ENCODE measurements around the gene RABGAP1L.

RABGAP1L gene

DNA sequence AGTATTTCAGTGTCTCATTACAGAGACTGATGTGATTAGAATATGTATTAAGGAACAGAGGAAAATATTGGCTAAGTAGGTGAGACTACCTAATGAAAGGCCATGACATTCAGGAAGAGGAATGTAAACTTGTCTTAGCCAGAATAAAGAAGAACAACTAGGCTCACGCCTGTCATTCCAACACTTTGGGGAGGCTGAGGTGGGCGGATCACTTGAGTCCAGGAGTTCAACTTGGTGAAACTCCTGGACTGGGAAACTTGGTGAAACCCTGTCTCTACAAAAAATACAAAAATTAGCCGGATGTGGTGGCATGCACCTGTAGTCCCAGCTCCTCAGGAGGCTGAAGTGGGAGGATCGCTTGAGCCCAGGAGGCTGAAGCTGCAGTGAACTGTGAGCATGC, 825.6 kb downstream of the RABGAP1L start:
- DNase-seq: no peak

- DNase-seq: no peak
Observed at GRCh38 chr1:174988539-174988938, 829.2 kb downstream of the RABGAP1L start.

DNA sequence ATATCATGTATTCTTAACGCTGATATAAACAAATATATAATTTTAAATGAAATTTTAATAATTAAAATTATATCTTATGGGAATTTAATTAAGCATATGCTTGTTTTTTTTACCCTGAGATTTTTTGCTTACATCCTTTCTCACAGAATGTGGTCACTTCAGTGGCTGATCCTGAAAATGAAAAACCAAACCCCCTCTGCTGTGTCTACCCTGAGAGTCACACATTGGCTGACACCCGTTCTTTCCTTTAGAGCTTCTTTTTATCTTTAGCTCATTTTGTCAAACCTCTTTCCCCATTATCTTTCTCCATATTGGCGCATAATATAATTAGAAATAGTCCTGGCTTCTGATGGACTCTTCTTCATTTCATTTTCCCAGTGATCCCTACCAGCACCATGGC, 829.7 kb downstream of the RABGAP1L start:
- no peak for DNase-seq

GRCh38 chr1:174989536-174990220, 830.4 kb downstream of the RABGAP1L start:
- no peak for DNase-seq

GRCh38 chr1:174990382-174990999, 831.2 kb downstream of the RABGAP1L start:
- DNase-seq: peak; percentile 67

DNA sequence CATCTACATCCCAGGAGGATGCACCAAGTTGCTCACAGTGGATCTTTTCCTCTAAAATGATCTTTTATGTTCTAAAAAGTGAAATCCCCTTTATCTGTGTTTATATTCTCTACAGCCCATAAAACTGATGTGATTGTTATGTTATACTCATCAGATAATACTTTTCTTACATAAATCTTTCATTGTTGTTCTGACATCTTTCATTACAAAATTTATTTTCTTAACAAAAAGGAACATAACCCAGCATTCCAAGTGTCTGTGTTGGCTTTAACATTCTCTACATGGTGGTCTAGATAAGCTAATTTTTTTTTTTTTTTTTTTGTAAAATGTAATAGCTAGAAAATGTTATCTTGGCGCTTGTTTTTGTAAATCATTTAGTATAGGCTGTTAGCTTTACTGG, 832.2 kb downstream of the RABGAP1L start:
- no peak for DNase-seq

DNA sequence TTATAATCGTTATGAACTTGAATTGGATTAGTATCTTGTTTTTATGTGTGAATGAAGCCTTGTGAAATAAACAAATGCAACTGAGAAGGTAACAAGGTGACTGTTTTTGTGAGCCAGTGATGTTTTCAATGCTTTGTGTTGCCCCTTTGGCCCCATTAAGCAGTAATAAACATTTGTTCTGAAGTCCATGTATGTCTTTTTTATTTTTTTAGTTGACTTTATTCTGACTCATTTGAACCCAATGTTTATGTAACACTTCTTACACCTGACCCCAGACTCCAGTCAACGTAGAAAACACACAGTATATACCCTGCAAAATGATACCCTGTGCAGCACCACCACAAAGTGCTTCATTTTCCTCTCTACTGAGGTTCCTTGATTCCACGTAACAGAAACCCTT, 835.8 kb downstream of the RABGAP1L start:
- no peak for DNase-seq

DNA sequence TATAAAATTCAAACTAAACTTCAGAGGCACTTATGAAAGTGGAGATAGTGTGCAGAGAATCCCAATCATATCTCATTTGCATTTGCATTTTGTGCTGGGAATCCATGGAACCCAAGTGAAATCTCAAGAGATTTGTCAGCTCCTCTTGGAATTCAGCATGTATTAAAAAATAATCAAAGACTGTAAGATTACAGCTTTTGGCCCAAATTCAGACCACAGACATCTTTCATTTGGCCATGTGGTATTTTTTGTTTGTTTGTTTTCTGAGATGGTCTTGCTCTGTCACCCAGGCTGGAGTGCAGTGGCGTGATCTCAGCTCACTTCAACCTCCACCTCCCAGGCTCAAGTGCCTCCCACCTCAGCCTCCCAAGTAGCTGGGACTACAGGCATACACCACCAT, 836.6 kb downstream of the RABGAP1L start:
- no peak for DNase-seq

DNA sequence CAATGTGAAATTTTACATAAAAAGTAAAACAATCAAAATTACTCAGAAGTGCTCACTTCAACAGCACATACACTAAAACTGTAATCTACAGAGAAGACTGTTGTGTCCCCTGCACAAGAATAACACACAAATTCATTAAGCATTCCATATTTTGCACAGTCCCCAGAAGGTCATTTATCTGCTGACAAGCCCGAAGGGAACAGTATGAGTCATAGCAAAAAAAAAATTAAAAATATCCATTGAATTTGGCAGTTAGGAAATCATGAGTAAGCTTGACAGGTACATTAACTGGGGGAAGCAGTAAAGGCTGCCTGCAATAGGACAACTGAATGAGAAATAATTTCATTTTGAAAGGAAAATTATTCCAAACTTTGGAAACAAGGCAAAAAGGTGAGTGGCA, 837.2 kb downstream of the RABGAP1L start:
- DNase-seq: no peak

DNA sequence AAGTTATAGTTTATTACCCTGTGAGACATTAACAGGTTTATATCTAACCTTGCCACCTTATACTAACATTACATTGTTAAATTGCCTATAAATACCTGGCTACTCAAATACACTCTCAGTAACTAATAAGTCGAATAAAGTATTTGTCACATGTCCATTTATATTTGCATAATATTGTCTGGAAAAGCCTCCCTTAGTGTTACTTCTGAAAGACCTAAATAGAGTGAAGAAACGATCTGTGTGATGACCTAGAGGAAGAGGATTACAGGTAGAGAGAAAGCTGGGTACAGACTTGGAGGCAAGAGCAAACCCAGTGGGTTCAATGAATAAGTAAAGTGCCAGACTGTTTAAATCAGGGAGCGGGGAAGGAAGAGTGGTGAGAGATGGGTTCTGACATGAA, 837.7 kb downstream of the RABGAP1L start:
- no peak for DNase-seq

GRCh38 chr1:174998569-174999215, 839.4 kb downstream of the RABGAP1L start:
- DNase-seq: peak; percentile 60

DNA sequence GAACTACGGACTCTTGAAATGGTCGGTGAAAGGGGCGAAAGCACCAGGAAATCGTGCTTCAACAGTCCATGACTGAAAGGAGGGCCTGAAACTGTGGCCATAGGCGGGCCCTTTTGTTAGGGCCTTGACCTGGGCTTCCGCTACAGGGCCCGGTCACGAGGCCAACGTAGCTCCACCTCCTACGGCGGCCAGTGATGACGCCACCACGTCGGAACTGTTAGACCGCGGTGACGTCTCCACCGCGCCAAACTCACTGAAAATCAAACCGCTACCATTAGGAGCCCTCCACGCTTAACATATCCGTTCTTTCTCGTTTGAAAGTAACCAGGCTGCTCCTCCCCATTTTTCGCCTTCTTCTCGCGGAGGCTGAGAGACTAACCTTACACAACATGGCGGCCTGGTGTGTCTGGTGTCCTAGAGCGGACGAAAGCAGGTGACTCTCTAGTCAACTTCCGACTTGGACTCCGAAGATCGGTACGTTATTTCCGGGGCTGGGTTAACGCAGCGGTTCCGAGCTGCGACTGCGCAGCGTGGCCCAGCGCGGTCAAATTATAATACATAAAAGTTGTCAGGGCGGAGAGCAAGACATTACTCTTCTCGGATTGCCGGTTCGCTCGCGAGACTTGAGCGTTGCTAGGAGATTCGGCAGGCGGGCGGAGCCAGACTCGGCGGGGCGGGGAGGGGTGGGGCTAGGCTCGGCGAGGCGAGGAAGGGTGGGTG, 840.1 kb downstream of the RABGAP1L start:
- peak; percentile 99 for DNase-seq

- DNase-seq: no peak
Observed at GRCh38 chr1:174999936-175000696, 840.8 kb downstream of the RABGAP1L start, which contains the start of gene CACYBP. TSS of gene CACYBP (plus strand) at chr1:174999947. CDS start at chr1:175000181, 234 bp downstream.

- DNase-seq: no peak
Observed at GRCh38 chr1:175000697-175001187, 841.4 kb downstream of the RABGAP1L start.

DNA sequence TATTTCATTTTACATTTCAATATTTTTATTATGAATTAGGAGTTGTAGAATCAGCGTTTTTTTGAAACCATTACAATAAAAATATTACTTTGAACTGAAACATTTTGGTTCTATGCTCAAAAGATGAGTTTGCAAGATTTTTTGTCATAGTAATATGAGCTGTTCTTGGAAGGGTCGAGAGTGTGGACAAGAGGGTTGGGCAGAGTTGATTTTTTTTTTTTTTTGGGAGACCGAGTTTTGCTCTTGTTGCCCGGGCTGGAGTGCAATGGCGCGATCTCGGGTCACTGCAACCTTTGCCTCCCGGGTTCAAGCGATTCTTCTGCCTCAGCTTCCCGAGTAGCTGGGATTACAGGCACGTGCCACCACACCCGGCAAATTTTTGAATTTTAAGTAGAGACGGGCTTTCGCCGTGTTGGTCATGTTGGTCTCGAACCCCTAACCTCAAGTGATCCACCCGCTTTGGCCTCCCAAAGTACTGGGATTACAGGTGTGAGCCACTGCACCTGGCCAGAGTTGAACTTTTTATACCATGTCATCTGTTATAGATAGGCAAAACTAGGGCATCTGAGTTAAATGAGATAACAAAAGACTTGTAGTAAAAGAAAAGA, 843.7 kb downstream of the RABGAP1L start:
- DNase-seq: no peak

- DNase-seq: no peak
Observed at GRCh38 chr1:175003521-175003920, 844.2 kb downstream of the RABGAP1L start.

- no peak for DNase-seq
Observed at GRCh38 chr1:175005085-175005783, 845.9 kb downstream of the RABGAP1L start.

GRCh38 chr1:175009532-175009931, 850.2 kb downstream of the RABGAP1L start:
- DNase-seq: no peak

DNA sequence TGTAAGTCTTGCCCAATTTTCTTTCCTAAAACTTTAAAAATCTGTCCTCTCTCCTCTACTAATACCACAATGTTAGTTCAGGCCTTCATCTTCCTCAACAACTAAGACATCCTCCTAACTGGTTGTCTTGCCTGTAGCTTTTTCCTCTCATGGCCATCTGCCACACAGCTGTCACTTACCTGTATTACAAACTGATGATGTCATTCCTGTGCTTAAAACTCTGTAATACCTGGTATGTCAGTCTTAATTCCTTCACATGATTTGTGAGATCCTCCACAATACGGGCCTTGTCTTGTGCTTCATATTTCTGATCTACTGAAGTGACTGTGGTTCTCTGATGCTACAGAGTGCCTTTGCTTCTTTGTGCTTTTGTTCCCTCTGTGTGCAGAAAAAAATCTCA, 854.1 kb downstream of the RABGAP1L start:
- no peak for DNase-seq

- DNase-seq: no peak
Observed at GRCh38 chr1:175015243-175015642, 855.9 kb downstream of the RABGAP1L start.

DNA sequence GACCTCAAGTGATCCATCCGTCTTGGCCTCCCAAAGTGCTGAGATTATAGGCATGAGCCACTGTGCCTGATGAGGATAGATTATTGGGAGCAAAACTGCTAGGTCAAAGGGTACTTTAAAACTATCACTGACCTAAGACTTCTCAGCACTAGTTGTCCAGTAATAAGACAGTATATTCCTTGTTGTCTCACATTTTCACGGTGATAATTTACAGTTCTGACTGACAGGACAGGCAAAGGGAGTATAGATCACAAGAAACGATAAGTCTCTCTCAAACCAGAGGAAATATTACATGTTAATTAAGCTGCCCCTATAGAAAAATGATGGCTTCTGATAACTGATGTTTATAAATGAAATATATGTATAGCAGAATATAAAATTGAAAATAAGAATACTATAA, 860.2 kb downstream of the RABGAP1L start:
- no peak for DNase-seq

Data from NCI-H774 (cell line).